Activated naive CD4-positive, alpha-beta T cell (primary cell): Measurements from ENCODE around the gene SAC3D1.

Source experiments
- DNase-seq, 4 experiments: peaks; one replicate each; lab custom pipeline; 2025; lab: John Stamatoyannopoulos, UW

The SAC3D1 gene

GRCh38 chr11:65059959-65060824, 19.2 kb downstream of the SAC3D1 start:
- DNase-seq: no peak

GRCh38 chr11:65060913-65061408, 20.0 kb downstream of the SAC3D1 start:
- peak in 1 of 4 experiments; percentile 17 for DNase-seq

- DNase-seq: no peak
Observed at GRCh38 chr11:65063532-65063931, 22.5 kb downstream of the SAC3D1 start.

GRCh38 chr11:65064847-65065240, 23.8 kb downstream of the SAC3D1 start:
- DNase-seq: no peak

DNA sequence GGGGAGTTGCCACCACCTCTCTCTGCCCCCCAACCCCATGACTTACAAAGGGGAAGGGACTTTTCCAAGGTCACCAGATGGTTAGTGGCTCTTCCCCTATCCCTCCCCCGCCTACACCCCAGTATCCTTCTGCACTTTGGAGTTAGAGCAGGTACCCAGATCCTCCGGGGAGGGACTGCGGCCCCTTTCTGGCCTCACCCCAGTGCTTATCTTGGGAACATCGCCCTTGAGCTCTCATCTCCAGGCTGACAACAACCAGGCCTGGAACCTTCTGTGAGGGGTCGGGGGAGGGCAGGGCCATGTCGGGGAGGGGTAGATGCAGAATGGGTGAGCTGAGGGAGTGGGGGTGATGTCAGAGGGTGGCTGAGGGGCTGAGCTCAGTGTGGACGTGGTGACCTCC, 24.8 kb downstream of the SAC3D1 start:
- no peak for DNase-seq

DNA sequence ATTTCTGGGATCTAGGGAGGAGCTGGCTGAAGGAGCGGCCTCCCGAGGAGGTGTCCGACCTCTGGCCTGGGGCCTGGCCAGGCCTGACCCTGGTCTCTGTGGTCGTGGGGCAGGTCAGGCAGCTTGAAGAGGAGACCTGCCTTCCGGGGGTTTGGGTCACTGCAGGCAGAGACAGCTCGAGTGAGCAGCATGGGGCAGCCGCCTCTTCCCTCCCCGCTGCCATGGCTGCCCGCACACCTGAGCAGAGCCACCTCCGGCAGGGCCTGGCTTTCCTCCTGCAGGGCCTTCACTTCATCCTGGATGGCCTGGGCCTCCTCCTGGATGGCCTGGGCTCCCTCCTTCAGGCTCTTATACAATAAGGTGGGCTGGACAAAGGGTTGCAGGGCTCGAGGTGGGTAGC, 25.3 kb downstream of the SAC3D1 start:
- no peak for DNase-seq

GRCh38 chr11:65066805-65067291, 25.8 kb downstream of the SAC3D1 start:
- DNase-seq: no peak

GRCh38 chr11:65067446-65067845, 26.4 kb downstream of the SAC3D1 start:
- DNase-seq: no peak

DNA sequence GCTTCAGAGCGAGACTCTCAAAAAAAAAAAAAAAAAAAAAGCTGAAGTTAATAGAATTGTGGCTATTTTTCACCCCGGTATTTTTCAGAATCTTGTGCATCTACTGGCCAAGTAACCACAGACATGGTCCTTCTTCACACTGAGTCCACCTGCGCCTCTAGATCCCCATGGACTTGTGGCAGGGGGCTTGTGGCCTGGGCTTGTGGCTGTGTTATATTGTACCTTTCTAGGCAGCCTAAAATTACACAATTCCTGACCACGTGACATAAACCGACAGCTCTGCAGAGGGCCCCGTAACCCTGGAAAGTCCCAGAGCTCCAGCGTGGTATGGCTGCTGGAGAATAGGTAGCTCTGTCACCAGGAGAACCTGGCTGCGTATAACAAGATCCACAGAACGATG, 28.2 kb downstream of the SAC3D1 start:
- no peak for DNase-seq

DNA sequence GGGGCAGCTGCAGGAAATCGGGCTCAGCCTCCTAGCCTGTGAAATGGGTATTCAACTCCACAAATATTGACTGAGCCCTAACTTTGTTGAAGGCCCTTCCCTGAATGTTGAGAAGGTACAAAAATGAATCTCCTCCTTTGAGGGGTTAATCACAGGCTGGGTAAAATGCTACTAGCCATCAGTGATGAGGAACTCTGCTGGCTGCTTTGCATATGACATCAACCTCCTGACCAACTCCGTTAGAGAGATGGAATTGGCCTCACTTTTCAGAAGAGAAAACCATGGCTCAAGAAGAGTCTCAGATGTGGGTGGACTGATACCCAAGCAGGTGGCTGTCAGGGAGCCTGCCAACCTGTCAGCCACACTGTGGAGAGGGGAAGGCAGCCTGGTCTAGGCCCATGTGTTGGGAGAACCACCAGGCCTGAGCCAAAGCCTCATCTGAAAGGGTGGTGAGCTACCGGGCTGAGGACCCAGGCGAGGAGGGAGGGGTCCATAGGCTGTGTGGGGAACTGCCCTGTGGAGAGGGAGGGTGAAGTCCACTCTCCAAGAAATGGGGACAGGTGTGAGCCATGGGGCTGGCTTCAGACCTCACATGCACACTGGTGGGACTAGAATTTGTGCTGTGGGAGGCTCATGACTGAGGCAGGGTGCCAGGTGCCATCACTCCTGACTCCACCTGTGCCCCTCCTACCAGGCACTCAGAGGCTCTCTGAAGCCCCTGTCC, 31.1 kb downstream of the SAC3D1 start:
- DNase-seq: no peak

- no peak for DNase-seq
Observed at GRCh38 chr11:65072631-65072966, 31.6 kb downstream of the SAC3D1 start.

- no peak for DNase-seq
Observed at GRCh38 chr11:65077451-65077850, 36.4 kb downstream of the SAC3D1 start.

- DNase-seq: peak in 3 of 4 experiments; percentile 48 to 72 (median 57)
Observed at GRCh38 chr11:65078151-65078550, 37.1 kb downstream of the SAC3D1 start.

DNA sequence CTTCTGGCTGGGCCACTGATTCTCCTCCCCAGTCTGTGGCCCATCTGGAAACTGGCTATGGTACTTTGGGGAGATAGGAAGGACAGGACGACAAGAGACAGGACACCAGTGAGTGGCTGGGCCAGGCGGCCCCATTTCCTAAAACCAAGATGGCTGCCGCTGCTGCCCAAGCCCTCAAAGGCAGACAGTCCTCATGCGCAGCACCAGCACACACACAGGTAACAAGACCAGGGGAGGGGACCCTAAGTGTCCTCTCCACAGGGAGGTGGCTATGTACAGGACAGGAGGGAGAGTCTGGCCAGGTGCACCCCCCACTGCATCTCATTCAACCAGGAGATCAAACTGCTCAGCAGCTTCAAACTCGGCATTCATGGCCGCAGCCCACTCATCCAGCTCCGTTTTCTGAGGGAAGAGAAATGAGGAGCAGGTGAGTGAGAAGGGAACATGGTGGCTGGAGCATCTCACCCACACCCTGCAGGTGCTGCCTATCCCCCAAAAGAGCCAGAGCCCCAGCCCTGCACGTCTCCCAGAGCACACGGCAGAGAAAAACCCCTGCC, 37.9 kb downstream of the SAC3D1 start:
- no peak for DNase-seq

DNA sequence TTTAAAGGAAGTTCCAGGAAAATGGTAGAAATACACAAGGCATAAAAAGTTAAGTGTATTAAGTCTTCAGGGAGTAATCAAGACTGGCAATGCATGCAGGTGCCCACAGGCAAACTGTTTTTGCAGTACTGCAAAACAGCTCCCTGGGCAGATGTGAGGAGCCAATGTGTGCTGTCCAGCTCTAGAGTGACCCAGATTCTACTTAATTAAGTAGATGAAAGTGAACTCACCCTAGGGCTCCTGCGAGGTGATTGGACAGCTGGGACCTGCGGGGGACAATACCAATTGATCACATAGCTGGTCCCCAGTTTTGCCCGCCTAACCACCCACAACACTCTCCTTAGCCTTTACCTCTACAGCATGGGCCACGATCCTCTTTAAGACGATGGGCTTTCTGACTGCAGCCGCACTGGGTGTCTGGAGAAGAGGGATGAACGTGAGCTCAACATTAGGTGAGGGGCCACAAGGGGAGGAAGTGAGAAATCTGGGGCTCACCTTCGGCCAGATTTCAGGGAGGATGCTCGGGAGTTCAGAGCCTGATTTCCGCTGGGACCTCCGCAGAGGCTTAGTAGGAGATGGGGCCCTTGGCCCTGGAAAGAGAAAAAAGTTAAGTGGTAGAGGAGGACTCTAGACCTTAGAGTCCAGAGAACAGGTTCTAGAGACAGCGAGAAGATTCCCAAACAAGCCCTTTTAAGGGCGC, 42.3 kb downstream of the SAC3D1 start:
- DNase-seq: no peak

DNA sequence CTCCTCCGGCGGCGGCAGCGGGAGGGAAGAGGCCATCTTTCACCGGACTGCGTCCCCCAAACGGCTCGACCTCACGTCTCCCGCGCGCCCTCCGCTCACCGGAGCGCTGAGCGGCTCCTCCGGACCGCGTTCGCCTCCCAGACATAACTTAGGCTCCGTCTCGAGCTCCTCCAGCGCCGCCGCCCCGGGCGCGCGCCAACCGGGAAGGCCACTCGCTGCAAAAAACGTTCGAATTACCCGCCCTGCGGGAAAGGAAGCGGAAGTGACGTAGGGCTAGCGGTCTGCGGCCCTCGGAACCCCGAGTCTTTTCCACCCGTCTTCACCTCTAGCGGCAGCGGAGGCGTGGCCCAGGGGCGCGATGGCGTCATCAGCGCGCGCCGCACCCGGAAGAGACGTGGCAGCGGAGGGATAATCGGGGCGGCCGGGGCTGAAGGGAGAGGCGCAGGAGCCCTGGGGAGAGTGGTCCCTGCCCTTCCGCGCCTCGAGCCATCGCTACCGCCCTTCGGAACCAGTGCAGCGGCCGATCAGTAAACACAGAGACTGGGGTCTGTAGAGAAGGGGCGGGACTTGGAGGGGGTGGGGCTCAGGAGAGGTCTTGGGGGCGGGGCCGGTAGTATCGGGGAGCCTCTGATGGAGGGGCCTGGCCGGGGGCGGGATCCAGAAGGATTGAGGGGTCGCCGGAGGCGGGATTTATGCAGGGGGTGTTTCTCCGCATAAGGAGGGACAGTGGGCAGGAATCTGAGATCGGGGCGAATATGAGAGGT, 43.0 kb downstream of the SAC3D1 start, which contains the start of the genes CDCA5 and ZFPL1:
Gene CDCA5, minus strand, starts transcription at position 207 of the 764 bp plus-strand sequence. Its CDS starts 62 bp downstream, at position 145.
Gene ZFPL1, plus strand, starts transcription at position 389 of the 764 bp plus-strand sequence. CDS start 477 bp downstream, outside the sequence.
- DNase-seq: peak; percentile 88 to 96 (median 94)

GRCh38 chr11:65084598-65085375, 43.8 kb downstream of the SAC3D1 start:
- DNase-seq: no peak

DNA sequence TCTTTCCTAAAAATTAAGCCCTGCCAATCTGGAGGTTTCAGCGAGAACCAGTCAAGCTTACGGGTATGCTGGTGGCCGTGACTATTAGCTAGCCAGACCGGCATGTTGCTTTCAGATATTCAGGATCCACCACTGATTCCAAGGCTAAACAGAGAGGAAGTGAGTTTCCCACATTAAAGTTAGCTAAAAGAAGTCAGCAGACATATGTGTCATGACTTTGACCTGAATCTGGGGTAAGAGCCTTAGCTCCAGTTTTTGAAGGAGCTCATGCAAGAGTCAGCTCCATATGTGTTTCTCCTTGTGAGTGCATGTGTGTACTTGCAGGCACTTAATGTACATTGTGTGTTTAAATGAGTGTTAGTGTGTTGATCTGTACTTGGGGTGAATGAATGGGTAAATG, 44.4 kb downstream of the SAC3D1 start:
- no peak for DNase-seq

- DNase-seq: no peak
Observed at GRCh38 chr11:65086809-65087208, 45.8 kb downstream of the SAC3D1 start.

DNA sequence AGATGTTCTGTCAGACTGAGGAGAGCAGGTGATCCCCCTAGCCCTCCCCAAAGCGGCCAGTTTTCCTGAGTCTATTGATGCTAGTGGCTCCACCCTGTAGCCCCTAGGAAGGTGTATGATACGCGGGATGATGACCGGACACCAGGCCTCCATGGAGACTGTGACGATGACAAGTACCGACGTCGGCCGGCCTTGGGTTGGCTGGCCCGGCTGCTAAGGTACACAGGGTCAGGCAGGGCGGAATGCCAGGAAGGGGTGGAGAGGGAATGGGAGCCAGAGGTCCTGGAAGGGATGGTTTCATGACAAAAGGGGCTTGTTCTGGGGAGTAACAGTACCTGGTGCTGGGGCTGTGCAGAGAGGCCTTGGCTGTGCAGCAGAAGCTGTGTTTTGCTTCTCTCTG, 46.2 kb downstream of the SAC3D1 start:
- DNase-seq: no peak
